ENCODE measurements around the gene SRGAP2C.
A peak's percentile ranks its signal among the peaks of the same experiment; 100 is the strongest.
"Not testable (repeated sequence)": the region's sequence is repeated elsewhere in the genome, so short reads cannot be mapped to it uniquely, and the experiment has no call there.

The SRGAP2C gene

GRCh38 chr1:121400108-121400507 is 215.3 kb downstream of the SRGAP2C start:
- not testable (repeated sequence) for DNase-seq
- Mint-ChIP-seq H3K36me3 (ENCODE audit: low read depth) (peaks cover 18% of the 10 kb centered on the region), H3K4me3 (peak overlapping the region; percentile 86), H3K4me1 (peaks cover 21% of the 10 kb centered on the region), H3K9me3 (peaks cover 29% of the 10 kb centered on the region), H3K27ac (peak overlapping the region; percentile 10), H3K27me3 (ENCODE audit: low read depth, poor library complexity) (peaks cover 22% of the 10 kb centered on the region)

DNA sequence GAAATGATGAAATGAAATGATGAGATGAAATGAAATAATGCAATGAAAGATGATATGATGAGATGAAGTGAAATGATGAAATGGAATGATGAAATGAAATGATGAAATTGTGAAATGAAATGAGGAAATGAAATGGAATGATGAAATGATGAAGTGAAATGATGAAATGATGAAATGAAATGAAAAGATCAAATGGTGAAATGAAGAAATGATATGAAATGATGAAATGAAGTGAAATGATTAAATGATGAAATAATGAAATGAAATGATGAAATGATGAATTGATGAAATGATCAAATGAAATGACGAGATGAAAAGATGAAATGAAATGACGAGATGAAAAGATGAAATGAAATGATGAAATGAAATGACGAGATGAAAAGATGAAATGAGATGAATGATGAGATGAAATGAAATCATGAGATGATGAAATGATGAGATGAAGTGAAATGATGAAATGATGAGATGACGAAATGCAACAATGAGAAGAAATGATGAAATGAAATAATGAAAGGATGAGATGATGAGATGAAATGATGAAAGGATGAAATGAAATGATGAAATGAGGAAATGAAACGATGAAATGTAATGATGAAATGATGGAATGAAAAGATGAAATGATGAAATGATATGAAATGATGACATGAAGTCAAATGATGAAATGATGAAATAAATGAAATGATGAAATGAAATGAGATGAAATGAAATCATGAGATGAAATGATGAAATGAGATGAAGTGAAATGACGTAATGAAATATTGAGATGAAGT is 216.0 kb downstream of the SRGAP2C start:
- Mint-ChIP-seq H3K9me3 (peaks cover 33% of the 10 kb centered on the region), H3K4me1 (peaks cover 21% of the 10 kb centered on the region), H3K27ac (peak overlapping the region; percentile 20), H3K4me3 (peak overlapping the region; percentile 86), H3K36me3 (ENCODE audit: low read depth) (peaks cover 18% of the 10 kb centered on the region), H3K27me3 (ENCODE audit: low read depth, poor library complexity) (peaks cover 19% of the 10 kb centered on the region)
- not testable (repeated sequence) for DNase-seq

- not testable (repeated sequence) for DNase-seq
- Mint-ChIP-seq H3K9me3 (peaks cover 37% of the 10 kb centered on the region), H3K27me3 (ENCODE audit: low read depth, poor library complexity) (peaks cover 16% of the 10 kb centered on the region), H3K4me3 (peak overlapping the region; percentile 86), H3K27ac (peak overlapping the region; percentile 20), H3K4me1 (peaks cover 21% of the 10 kb centered on the region), H3K36me3 (ENCODE audit: low read depth) (peaks cover 18% of the 10 kb centered on the region)
Observed at GRCh38 chr1:121401375-121401955, 216.7 kb downstream of the SRGAP2C start.

DNA sequence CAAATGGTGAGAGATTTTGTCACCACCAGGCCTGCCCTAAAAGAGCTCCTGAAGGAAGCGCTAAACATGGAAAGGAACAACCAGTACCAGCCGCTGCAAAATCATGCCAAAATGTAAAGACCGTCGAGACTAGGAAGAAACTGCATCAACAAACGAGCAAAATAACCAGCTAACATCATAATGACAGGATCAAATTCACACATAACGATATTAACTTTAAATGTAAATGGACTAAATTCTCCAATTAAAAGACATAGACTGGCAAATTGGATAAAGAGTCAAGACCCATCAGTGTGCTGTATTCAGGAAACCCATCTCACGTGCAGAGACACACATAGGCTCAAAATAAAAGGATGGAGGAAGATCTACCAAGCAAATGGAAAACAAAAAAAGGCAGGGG is 218.5 kb downstream of the SRGAP2C start:
- H3K27me3 Mint-ChIP-seq (ENCODE audit: low read depth, poor library complexity): peaks cover 10% of the 10 kb centered on the region
- not testable (repeated sequence) for H3K27ac Mint-ChIP-seq, DNase-seq, H3K4me3 Mint-ChIP-seq
- H3K36me3 Mint-ChIP-seq (ENCODE audit: low read depth): peaks cover 18% of the 10 kb centered on the region
- H3K9me3 Mint-ChIP-seq: peaks cover 37% of the 10 kb centered on the region
- H3K4me1 Mint-ChIP-seq: peaks cover 21% of the 10 kb centered on the region

DNA sequence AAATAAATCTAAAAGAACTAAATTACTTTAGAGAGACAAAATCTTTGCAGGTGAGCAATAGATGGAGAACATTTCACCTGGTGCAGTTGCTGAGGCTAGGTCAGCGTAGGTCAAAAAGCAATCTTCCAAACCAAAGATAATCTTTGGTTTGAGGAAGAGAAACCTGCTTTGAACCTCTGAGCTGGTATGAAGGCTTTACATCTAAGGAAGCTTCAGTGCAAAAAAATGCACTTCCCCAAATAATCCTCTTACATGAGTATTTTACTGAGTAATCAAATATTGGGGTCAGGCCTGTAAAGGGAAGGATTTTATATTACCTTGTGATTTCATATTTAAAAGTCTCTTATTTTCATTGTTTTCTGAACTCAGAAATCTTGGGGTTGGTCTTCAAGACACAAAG is 223.6 kb downstream of the SRGAP2C start:
- no peaks in the 10 kb centered on the region for H3K4me1 Mint-ChIP-seq
- no peaks in the 10 kb centered on the region for H3K36me3 Mint-ChIP-seq (ENCODE audit: low read depth)
- H3K4me3 Mint-ChIP-seq: no peak overlapping the region
- H3K9me3 Mint-ChIP-seq: peaks cover 8% of the 10 kb centered on the region
- peaks cover 3% of the 10 kb centered on the region for H3K27me3 Mint-ChIP-seq (ENCODE audit: low read depth, poor library complexity)
- TF ChIP-seq, protein P1, sequence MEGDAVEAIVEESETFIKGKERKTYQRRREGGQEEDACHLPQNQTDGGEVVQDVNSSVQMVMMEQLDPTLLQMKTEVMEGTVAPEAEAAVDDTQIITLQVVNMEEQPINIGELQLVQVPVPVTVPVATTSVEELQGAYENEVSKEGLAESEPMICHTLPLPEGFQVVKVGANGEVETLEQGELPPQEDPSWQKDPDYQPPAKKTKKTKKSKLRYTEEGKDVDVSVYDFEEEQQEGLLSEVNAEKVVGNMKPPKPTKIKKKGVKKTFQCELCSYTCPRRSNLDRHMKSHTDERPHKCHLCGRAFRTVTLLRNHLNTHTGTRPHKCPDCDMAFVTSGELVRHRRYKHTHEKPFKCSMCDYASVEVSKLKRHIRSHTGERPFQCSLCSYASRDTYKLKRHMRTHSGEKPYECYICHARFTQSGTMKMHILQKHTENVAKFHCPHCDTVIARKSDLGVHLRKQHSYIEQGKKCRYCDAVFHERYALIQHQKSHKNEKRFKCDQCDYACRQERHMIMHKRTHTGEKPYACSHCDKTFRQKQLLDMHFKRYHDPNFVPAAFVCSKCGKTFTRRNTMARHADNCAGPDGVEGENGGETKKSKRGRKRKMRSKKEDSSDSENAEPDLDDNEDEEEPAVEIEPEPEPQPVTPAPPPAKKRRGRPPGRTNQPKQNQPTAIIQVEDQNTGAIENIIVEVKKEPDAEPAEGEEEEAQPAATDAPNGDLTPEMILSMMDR (IDR thresholded peaks at IDR 0.05): no peak
- DNase-seq: no peak
- H3K27ac Mint-ChIP-seq: no peak overlapping the region

GRCh38 chr1:121413821-121414220 is 229.0 kb downstream of the SRGAP2C start:
- H3K36me3 Mint-ChIP-seq (ENCODE audit: low read depth): no peaks in the 10 kb centered on the region
- DNase-seq: no peak
- no peak overlapping the region for H3K4me3 Mint-ChIP-seq
- TF ChIP-seq, protein P1 (IDR thresholded peaks at IDR 0.05): no peak
- H3K9me3 Mint-ChIP-seq: no peaks in the 10 kb centered on the region
- H3K27ac Mint-ChIP-seq: no peak overlapping the region
- peaks cover 4% of the 10 kb centered on the region for H3K4me1 Mint-ChIP-seq
- H3K27me3 Mint-ChIP-seq (ENCODE audit: low read depth, poor library complexity): peaks cover 9% of the 10 kb centered on the region

- Mint-ChIP-seq H3K4me1 (peaks cover 4% of the 10 kb centered on the region), H3K36me3 (ENCODE audit: low read depth) (no peaks in the 10 kb centered on the region), H3K27me3 (ENCODE audit: low read depth, poor library complexity) (peaks cover 14% of the 10 kb centered on the region), H3K9me3 (no peaks in the 10 kb centered on the region), H3K4me3 (no peak overlapping the region), H3K27ac (no peak overlapping the region)
- no peak for DNase-seq
- TF ChIP-seq, protein P1 (IDR thresholded peaks at IDR 0.05): no peak
Observed at GRCh38 chr1:121414905-121415304, 230.1 kb downstream of the SRGAP2C start.

All from nephron progenitor cell (in vitro differentiated cells).